Endometrium (tissue), 2 donors: ENCODE data around the gene CABP1.

ENCODE experiments used
- FAIRE-seq: peaks from 2 replicates; lab custom pipeline; 2012; peaks lifted over from hg19 to GRCh38; lab: Jason Lieb, UNC
- donor health status: control.
- donor health status: control.

The CABP1 gene

GRCh38 chr12:120696626-120697025 lies 56.2 kb downstream of the CABP1 start:
- no peak for FAIRE-seq

- no peak for FAIRE-seq
These were observed 56.9 kb downstream of the CABP1 start for GRCh38 chr12:120697344-120697743.

- FAIRE-seq: no peak
These were observed 58.2 kb downstream of the CABP1 start for GRCh38 chr12:120698665-120699064.

- FAIRE-seq: no peak
These were observed 59.1 kb downstream of the CABP1 start for GRCh38 chr12:120699553-120699952.

GRCh38 chr12:120700886-120701285 lies 60.5 kb downstream of the CABP1 start:
- FAIRE-seq: no peak

- FAIRE-seq: no peak
These were observed 62.2 kb downstream of the CABP1 start for GRCh38 chr12:120702637-120703036.

GRCh38 chr12:120703311-120703942 lies 63.0 kb downstream of the CABP1 start:
- FAIRE-seq: no peak

- no peak for FAIRE-seq
These were observed 65.2 kb downstream of the CABP1 start for GRCh38 chr12:120705618-120706017.

GRCh38 chr12:120706029-120706428 lies 65.6 kb downstream of the CABP1 start:
- no peak for FAIRE-seq

- no peak for FAIRE-seq
These were observed 68.2 kb downstream of the CABP1 start for GRCh38 chr12:120708651-120709050.

- no peak for FAIRE-seq
These were observed 69.8 kb downstream of the CABP1 start, which contains the start of gene UNC119B for GRCh38 chr12:120710031-120710804. Gene UNC119B (plus strand): TSS chr12:120710458. CDS start chr12:120710475, 17 bp downstream.

- FAIRE-seq: no peak
These were observed 70.4 kb downstream of the CABP1 start for GRCh38 chr12:120710805-120711296.

- no peak for FAIRE-seq
These were observed 71.0 kb downstream of the CABP1 start for GRCh38 chr12:120711411-120711810.

- no peak for FAIRE-seq
These were observed 72.2 kb downstream of the CABP1 start for GRCh38 chr12:120712610-120713009.

- no peak for FAIRE-seq
These were observed 73.5 kb downstream of the CABP1 start for GRCh38 chr12:120713861-120714482.
